MM.1S (cell line): ENCODE results near the gene OR6C70.
"Not testable (repeated sequence)": the region's sequence is repeated elsewhere in the genome, so short reads cannot be mapped to it uniquely, and the experiment has no call there.

Experiments used
- DNase-seq: peaks from one replicate; pipeline ENCODE4 v3.0.0-alpha.2; 2015
- H2AFZ ChIP-seq: fragments of 300-600 bp; sonication (generic); 2 replicates; pipeline ENCODE4 v1.6.0; 2016; ENCODE audit warnings: antibody characterized with exemption, low read length
- H3F3A ChIP-seq: fragments of 300-600 bp; sonication (generic); 2 replicates; pipeline ENCODE4 v1.6.1; 2016; ENCODE audit warnings: mild to moderate bottlenecking, antibody characterized with exemption, low read length, moderate library complexity, mixed read lengths; ENCODE audit not compliant: insufficient read depth
- H3K27ac ChIP-seq: fragments of 300-600 bp; sonication (generic); 2 replicates; pipeline ENCODE4 v1.5.1; 2016; ENCODE audit warnings: mild to moderate bottlenecking, low read length
- H3K27me3 ChIP-seq: fragments of 300-600 bp; sonication (generic); replicated peaks from 2 replicates; pipeline ENCODE4 v1.6.0; 2016; ENCODE audit warnings: low read length; ENCODE audit not compliant: insufficient read depth
- H3K36me3 ChIP-seq: fragments of 300-600 bp; sonication (generic); replicated peaks from 2 replicates; pipeline ENCODE4 v1.6.1; 2016; ENCODE audit warnings: mild to moderate bottlenecking, low read length, mixed read lengths; ENCODE audit not compliant: insufficient read depth
- H3K4me1 ChIP-seq: fragments of 300-600 bp; sonication (generic); 2 replicates; pipeline ENCODE4 v1.6.1; 2016; ENCODE audit warnings: low read length, mixed read lengths
- H3K4me2 ChIP-seq: fragments of 300-600 bp; sonication (generic); 2 replicates; pipeline ENCODE4 v1.6.0; 2016; ENCODE audit warnings: low read depth, low read length
- H3K4me3 ChIP-seq: fragments of 300-600 bp; sonication (generic); 2 replicates; pipeline ENCODE4 v1.5.1; 2016; ENCODE audit warnings: low read length, mixed read lengths
- H3K79me2 ChIP-seq: fragments of 300-600 bp; sonication (generic); 2 replicates; pipeline ENCODE4 v1.6.1; 2016; ENCODE audit warnings: mixed run types, low read length, mixed read lengths
- H3K9ac ChIP-seq: fragments of 300-600 bp; sonication (generic); 2 replicates; pipeline ENCODE4 v1.6.1; 2016; ENCODE audit warnings: low read length, mixed read lengths
- H3K9me2 ChIP-seq: fragments of 300-600 bp; sonication (generic); replicated peaks from 2 replicates; pipeline ENCODE4 v1.6.1; 2016; ENCODE audit warnings: mild to moderate bottlenecking, low read length, mixed read lengths; ENCODE audit not compliant: insufficient read depth
- H3K9me3 ChIP-seq: fragments of 300-600 bp; sonication (generic); replicated peaks from 2 replicates; pipeline ENCODE4 v1.6.1; 2016; ENCODE audit warnings: mild to moderate bottlenecking, low read length, mixed read lengths; ENCODE audit not compliant: insufficient read depth
- H4K20me1 ChIP-seq: fragments of 300-600 bp; sonication (generic); 2 replicates; pipeline ENCODE4 v1.6.1; 2016; ENCODE audit warnings: mild to moderate bottlenecking, low read length, moderate library complexity, mixed read lengths; ENCODE audit not compliant: insufficient read depth
- CTCF ChIP-seq: fragments of 300-600 bp; sonication (generic); IDR thresholded peaks from 2 replicates; pipeline ENCODE4 v1.5.1; 2016; ENCODE audit warnings: antibody characterized with exemption, low read length, mixed read lengths
- EZH2 ChIP-seq: fragments of 300-600 bp; sonication (generic); optimal IDR thresholded peaks from 2 replicates; pipeline ENCODE3; 2017; ENCODE audit warnings: low read depth, mild to moderate bottlenecking, antibody characterized with exemption, low read length, mixed read lengths
- EZH2phosphoT487 ChIP-seq: fragments of 300-600 bp; sonication (generic); IDR thresholded peaks from 2 replicates; pipeline ENCODE4 v1.6.1; 2018; ENCODE audit warnings: antibody characterized with exemption, low read length

The OR6C70 gene

GRCh38 chr12:55495490-55495889 lies 25.6 kb upstream of the OR6C70 start:
- H3K4me3 ChIP-seq: no peak overlapping the region
- no peaks in the 10 kb centered on the region for H3K9me2 ChIP-seq
- no peaks in the 10 kb centered on the region for H3K9me3 ChIP-seq
- no peaks in the 10 kb centered on the region for H3K27me3 ChIP-seq
- no peak overlapping the region for H3K27ac ChIP-seq
- H3K4me2 ChIP-seq: no peak overlapping the region
- H4K20me1 ChIP-seq: no peaks in the 10 kb centered on the region
- H3F3A ChIP-seq: no peaks in the 10 kb centered on the region
- H3K36me3 ChIP-seq: no peaks in the 10 kb centered on the region
- no peaks in the 10 kb centered on the region for H3K79me2 ChIP-seq
- DNase-seq: no peak
- peaks cover 10% of the 10 kb centered on the region for H3K4me1 ChIP-seq
- H2AFZ ChIP-seq: no peak overlapping the region
- no peak for TF ChIP-seq CTCF
- TF ChIP-seq EZH2: no peak
- no peak overlapping the region for H3K9ac ChIP-seq

- no peak within 1 kb of the TSS for H3K4me2 ChIP-seq
- H3F3A ChIP-seq: no peaks in the 10 kb centered on the region
- H3K4me3 ChIP-seq: no peak within 1 kb of the TSS
- DNase-seq: no peak
- no peaks in the 10 kb centered on the region for H3K27me3 ChIP-seq
- H3K4me1 ChIP-seq: no peaks in the 10 kb centered on the region
- TF ChIP-seq EZH2 (no peak), EZH2phosphoT487 (no peak), CTCF (no peak)
- H3K27ac ChIP-seq: no peak within 1 kb of the TSS
- no peaks in the 10 kb centered on the region for H3K9me2 ChIP-seq
- H2AFZ ChIP-seq: no peak within 1 kb of the TSS
- H3K9ac ChIP-seq: no peak within 1 kb of the TSS
- H3K36me3 ChIP-seq: no peaks in the 10 kb centered on the region
- H4K20me1 ChIP-seq: no peaks in the 10 kb centered on the region
- no peaks in the 10 kb centered on the region for H3K79me2 ChIP-seq
- H3K9me3 ChIP-seq: no peaks in the 10 kb centered on the region
Observed at GRCh38 chr12:55492078-55492477, 22.1 kb upstream of the OR6C70 start, which contains the start of gene OR6C68. TSS of gene OR6C68 (plus strand) at chr12:55492378. CDS start at chr12:55492378, 0 bp downstream.

- not testable (repeated sequence) for H3F3A ChIP-seq, H3K27me3 ChIP-seq, H3K79me2 ChIP-seq, H2AFZ ChIP-seq, H3K4me2 ChIP-seq, H4K20me1 ChIP-seq, H3K27ac ChIP-seq, DNase-seq, H3K9me2 ChIP-seq, H3K9me3 ChIP-seq, H3K4me3 ChIP-seq, H3K4me1 ChIP-seq, H3K36me3 ChIP-seq, H3K9ac ChIP-seq
Observed at GRCh38 chr12:55484284-55484683, 14.3 kb upstream of the OR6C70 start.

- H3K4me3 ChIP-seq, H3K27me3 ChIP-seq, H3K9ac ChIP-seq, DNase-seq, H3F3A ChIP-seq, H3K4me1 ChIP-seq, H3K4me2 ChIP-seq, H3K9me3 ChIP-seq, H3K27ac ChIP-seq, H3K36me3 ChIP-seq, H3K9me2 ChIP-seq, H2AFZ ChIP-seq, H3K79me2 ChIP-seq, H4K20me1 ChIP-seq: not testable (repeated sequence)
Observed at GRCh38 chr12:55479136-55479535, 9.2 kb upstream of the OR6C70 start.
